CD4-positive, alpha-beta T cell treated with Interleukin-21 for 1 hour (primary cell): Measurements from ENCODE around the gene TMEM88.
"Not testable (repeated sequence)": the region's sequence is repeated elsewhere in the genome, so short reads cannot be mapped to it uniquely, and the experiment has no call there.

ENCODE experiments used
- DNase-seq: peaks from one replicate; pipeline ENCODE4 v3.0.0-alpha.2; 2020

Gene TMEM88

GRCh38 chr17:7856811-7857712, 2.2 kb downstream of the TMEM88 start, which contains the start of gene NAA38:
TSS of gene NAA38 (minus strand) at chr17:7857559. CDS start at chr17:7857463, 96 bp downstream.
- DNase-seq, result peak; percentile 98

GRCh38 chr17:7857713-7858521, 3.1 kb downstream of the TMEM88 start, which contains the start of gene CYB5D1:
TSS of gene CYB5D1 (plus strand) at chr17:7858003. CDS start at chr17:7858135, 132 bp downstream.
- DNase-seq, result peak; percentile 95

DNA sequence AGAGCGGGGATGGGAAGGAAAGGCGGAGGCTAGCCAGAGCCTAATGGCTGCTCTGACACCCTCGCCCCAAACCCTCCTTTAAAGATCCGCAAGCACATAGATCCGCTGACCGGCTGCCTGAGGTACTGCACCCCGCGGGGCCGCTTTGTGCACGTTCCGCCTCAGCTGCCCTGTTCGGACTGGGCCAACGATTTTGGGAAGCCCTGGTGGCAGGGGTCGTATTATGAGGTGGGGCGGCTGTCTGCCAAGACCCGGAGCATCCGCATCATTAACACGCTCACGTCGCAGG, 3.6 kb downstream of the TMEM88 start:
- DNase-seq, result peak; percentile 57

DNA sequence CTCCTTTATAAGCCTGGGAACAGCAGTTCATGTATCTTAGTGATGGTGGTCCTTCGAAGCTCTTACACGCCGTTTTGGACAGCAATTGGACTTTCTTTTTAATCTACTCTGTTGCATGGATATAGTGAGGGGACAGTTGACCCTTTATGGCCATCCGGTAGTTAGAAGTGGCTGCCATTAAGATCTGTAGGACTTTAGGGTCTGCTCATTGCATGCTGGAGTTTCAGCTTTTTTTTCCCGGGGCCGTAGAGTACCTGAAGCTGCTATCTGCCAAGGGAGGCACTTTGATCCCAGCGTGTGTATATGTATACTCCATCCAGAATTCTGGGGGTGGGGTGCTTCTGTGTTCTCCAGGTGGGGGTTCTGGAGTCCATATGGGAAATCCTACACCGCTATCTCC, 4.2 kb downstream of the TMEM88 start:
- no peak for DNase-seq

GRCh38 chr17:7862692-7863437, 8.0 kb downstream of the TMEM88 start:
- peak; percentile 71 for DNase-seq

GRCh38 chr17:7864384-7864783, 9.5 kb downstream of the TMEM88 start:
- not testable (repeated sequence) for DNase-seq

GRCh38 chr17:7864995-7865650, 10.3 kb downstream of the TMEM88 start:
- DNase-seq, result no peak

- peak; percentile 38 for DNase-seq
These were observed 13.0 kb downstream of the TMEM88 start for GRCh38 chr17:7867881-7868329.

GRCh38 chr17:7873051-7873450, 18.2 kb downstream of the TMEM88 start:
- DNase-seq, result no peak

- no peak for DNase-seq
These were observed 21.0 kb downstream of the TMEM88 start for GRCh38 chr17:7875804-7876370.

DNA sequence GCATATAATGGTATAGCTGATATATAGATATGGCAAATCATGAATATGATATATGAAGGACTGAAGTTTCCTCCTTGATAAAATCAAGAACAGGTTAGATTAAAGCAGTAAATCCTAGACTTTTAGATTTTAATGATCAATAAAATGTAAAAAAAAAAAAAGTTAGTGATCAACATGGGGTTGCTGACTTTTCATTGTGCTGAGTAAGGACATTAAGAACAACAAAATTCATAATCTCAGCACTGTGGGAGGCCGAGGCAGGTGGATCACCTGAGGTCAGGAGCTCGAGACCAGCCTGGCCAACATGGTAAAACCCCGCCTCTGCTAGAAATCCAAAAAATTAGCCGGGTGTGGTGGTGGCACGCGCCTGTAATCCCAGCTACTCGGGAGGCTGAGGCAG, 23.4 kb downstream of the TMEM88 start:
- no peak for DNase-seq

DNA sequence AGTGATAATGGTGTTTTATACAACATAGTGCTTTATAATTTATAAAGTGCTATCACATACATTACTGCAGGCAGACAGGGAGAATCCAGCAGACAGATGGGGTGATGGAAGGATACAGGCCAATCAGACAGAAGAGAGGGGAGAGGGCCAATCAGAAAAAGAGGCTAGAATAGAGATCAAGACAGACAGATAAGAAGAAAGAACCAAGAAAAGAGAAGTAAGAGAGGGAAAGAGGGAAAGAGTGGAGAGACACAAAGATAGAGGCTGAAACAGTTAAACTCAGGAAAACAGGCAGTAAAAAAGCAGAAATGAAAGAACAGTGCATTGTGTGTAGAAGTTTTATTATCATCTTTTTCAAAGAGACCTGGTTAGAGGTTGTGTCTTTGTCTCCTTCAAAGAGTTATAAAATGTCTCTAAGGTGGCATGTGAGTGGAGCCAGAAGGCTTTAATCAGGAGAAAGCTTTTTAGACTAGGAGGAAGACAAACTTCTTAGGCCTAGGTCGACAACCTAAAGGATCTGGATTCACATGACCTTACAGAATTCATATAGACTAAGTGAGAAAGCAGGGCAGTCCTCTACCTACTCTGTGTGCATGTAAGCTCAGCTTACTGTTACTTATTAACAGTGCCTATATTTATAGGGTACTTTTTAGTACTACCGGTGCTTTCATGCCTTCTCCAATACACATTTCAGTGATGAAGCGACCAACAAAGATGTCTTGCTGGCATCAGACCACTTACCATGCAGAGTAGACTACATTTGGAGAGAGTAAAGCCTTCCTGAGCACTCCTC, 25.4 kb downstream of the TMEM88 start:
- DNase-seq, result no peak

- no peak for DNase-seq
These were observed 26.6 kb downstream of the TMEM88 start for GRCh38 chr17:7881276-7882054.

DNA sequence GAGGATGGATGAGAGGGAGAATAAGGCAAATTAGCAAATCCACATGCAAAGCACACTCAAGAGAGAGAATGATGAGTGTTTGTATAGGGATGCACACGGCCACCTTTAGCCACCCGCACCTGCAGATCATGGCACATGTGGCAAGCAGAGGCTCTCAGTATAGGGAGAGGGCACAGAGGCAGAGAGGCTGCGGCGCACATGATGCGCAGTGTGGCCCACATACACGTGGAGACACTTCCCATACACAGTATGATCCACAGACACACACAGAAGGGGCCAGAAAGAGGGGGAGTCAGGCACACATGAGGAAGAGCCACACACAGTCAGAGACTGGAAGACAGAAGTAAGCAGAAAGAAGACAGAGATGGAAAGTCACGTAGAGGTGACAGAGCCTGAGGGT, 27.2 kb downstream of the TMEM88 start:
- DNase-seq, result no peak

GRCh38 chr17:7882629-7883028, 27.8 kb downstream of the TMEM88 start:
- no peak for DNase-seq

DNA sequence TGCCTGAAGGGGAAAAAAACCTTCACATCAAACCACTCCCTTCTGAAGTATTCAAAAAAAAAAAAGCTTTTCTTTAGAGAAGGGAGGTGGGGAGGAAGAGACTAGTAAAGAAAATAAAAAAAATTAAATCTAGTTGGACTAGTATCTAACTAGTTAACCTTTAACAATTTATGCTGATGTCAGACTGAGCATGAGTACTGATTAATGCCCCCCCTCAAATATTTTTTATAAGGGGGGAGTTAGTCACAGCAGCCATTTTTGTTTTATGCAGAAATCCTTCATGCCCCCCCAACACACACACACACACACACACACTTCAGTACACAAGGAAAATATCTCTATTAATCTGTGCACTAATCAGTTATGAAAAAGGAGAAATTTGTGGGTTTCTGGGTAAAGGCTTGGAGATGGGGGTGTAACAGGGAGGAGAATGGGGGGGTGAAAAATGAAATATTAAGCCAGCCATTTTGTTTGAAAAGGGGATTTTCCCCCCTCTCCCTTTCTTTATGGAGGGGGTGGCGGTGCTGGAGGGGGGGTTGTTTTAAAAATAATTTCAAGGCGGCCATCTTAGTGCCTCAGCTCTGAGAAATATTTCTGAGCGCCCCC, 29.0 kb downstream of the TMEM88 start:
- DNase-seq, result peak; percentile 73

DNA sequence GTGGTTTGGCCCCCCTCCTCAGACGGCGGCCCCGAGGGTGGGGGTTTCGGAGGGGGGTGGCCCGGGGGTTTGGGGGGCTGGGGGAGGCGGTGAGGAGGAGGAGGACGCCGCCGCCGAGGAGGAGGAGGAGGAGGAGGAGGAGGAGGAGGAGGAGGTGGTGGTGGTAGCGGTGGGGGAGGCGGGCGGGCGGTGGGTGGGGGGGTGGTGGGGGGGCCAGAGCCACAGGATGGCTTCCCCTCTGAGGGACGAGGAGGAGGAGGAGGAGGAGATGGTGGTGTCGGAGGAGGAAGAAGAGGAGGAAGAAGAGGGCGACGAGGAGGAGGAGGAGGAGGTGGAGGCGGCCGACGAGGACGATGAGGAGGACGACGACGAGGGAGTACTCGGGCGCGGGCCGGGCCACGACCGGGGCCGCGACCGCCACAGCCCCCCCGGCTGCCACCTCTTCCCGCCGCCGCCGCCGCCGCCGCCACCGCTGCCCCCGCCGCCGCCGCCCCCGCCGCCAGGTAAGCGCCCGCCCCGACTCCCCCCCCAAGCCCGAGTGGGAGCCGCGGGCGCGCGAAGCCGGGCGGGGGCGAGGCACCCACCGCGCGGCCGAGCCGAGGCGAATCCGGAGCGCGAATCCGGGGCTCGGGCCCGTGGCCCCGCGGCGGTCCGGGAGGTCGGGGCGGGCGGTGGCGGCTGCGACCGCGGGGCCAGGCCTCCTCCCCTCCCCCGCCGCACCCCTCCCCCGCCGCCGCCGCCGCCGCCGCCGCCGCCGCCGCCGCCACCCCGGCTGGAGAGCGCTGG, 29.9 kb downstream of the TMEM88 start:
- DNase-seq, result peak; percentile 51

GRCh38 chr17:7885367-7886226, 30.7 kb downstream of the TMEM88 start:
- DNase-seq, result peak; percentile 63
